ENCODE measurements around the gene CDKN1A.
A peak's percentile ranks its signal among the peaks of the same experiment; 100 is the strongest.

CDKN1A gene

GRCh38 chr6:36735110-36736071, 56.9 kb downstream of the CDKN1A start:
- DNase-seq (ENCODE audit: insufficient read length, low spot score): peak; percentile 55
- FAIRE-seq: no peak

Measured in HTR-8/SVneo (cell line).